Measurements from ENCODE around the gene RASGRF2.
"Not testable (repeated sequence)": the region's sequence is repeated elsewhere in the genome, so short reads cannot be mapped to it uniquely, and the experiment has no call there.

GRCh38 chr5:81030236-81031034 lies 70.3 kb downstream of the RASGRF2 start:
- TF ChIP-seq CTCF (IDR thresholded peaks at IDR 0.05); ZFX (IDR thresholded peaks at IDR 0.05; ENCODE audit: borderline replicate concordance): not testable (repeated sequence)
